ENCODE results near the gene MATN3. TPM values are rescaled to one million over a fixed set of nuclear protein-coding genes. Genes with fewer than 3 reads are reported as not detected.

Gene MATN3
- total and polyA plus RNA-seq, 2 of the 8 experiments (the other 6 are each of a cell fraction or from before 2014, with no cell fraction given), result 3.0 to 9.9 TPM

DNA sequence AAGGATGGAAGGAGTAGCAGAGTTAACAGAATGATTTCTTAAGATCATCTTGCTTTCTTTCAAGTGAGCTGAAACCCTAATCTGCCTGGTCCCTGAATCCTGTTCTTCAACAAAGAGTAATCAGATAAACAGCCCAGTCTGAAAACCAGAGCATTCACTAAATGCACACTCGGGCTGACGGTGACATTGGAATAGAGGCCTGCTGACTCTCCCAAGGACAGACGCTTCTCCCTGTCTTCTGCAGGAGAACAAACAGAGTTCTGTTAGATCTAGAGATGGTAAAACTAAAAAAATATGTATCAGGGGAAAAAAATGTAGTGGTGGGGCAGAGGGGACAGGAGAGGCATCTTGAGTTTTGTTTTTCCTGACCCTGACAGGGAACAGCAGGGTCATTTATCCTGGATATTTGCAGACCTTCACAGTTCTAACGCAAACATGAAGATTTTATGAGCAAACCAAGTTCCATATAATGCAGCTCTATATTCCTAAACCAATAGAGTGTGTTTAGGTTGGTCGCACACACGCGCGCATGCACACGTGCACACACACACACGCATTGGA, 7.3 kb downstream of the MATN3 start (continued):
- TF ChIP-seq, protein P1, sequence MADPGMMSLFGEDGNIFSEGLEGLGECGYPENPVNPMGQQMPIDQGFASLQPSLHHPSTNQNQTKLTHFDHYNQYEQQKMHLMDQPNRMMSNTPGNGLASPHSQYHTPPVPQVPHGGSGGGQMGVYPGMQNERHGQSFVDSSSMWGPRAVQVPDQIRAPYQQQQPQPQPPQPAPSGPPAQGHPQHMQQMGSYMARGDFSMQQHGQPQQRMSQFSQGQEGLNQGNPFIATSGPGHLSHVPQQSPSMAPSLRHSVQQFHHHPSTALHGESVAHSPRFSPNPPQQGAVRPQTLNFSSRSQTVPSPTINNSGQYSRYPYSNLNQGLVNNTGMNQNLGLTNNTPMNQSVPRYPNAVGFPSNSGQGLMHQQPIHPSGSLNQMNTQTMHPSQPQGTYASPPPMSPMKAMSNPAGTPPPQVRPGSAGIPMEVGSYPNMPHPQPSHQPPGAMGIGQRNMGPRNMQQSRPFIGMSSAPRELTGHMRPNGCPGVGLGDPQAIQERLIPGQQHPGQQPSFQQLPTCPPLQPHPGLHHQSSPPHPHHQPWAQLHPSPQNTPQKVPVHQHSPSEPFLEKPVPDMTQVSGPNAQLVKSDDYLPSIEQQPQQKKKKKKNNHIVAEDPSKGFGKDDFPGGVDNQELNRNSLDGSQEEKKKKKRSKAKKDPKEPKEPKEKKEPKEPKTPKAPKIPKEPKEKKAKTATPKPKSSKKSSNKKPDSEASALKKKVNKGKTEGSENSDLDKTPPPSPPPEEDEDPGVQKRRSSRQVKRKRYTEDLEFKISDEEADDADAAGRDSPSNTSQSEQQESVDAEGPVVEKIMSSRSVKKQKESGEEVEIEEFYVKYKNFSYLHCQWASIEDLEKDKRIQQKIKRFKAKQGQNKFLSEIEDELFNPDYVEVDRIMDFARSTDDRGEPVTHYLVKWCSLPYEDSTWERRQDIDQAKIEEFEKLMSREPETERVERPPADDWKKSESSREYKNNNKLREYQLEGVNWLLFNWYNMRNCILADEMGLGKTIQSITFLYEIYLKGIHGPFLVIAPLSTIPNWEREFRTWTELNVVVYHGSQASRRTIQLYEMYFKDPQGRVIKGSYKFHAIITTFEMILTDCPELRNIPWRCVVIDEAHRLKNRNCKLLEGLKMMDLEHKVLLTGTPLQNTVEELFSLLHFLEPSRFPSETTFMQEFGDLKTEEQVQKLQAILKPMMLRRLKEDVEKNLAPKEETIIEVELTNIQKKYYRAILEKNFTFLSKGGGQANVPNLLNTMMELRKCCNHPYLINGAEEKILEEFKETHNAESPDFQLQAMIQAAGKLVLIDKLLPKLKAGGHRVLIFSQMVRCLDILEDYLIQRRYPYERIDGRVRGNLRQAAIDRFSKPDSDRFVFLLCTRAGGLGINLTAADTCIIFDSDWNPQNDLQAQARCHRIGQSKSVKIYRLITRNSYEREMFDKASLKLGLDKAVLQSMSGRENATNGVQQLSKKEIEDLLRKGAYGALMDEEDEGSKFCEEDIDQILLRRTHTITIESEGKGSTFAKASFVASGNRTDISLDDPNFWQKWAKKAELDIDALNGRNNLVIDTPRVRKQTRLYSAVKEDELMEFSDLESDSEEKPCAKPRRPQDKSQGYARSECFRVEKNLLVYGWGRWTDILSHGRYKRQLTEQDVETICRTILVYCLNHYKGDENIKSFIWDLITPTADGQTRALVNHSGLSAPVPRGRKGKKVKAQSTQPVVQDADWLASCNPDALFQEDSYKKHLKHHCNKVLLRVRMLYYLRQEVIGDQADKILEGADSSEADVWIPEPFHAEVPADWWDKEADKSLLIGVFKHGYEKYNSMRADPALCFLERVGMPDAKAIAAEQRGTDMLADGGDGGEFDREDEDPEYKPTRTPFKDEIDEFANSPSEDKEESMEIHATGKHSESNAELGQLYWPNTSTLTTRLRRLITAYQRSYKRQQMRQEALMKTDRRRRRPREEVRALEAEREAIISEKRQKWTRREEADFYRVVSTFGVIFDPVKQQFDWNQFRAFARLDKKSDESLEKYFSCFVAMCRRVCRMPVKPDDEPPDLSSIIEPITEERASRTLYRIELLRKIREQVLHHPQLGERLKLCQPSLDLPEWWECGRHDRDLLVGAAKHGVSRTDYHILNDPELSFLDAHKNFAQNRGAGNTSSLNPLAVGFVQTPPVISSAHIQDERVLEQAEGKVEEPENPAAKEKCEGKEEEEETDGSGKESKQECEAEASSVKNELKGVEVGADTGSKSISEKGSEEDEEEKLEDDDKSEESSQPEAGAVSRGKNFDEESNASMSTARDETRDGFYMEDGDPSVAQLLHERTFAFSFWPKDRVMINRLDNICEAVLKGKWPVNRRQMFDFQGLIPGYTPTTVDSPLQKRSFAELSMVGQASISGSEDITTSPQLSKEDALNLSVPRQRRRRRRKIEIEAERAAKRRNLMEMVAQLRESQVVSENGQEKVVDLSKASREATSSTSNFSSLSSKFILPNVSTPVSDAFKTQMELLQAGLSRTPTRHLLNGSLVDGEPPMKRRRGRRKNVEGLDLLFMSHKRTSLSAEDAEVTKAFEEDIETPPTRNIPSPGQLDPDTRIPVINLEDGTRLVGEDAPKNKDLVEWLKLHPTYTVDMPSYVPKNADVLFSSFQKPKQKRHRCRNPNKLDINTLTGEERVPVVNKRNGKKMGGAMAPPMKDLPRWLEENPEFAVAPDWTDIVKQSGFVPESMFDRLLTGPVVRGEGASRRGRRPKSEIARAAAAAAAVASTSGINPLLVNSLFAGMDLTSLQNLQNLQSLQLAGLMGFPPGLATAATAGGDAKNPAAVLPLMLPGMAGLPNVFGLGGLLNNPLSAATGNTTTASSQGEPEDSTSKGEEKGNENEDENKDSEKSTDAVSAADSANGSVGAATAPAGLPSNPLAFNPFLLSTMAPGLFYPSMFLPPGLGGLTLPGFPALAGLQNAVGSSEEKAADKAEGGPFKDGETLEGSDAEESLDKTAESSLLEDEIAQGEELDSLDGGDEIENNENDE (IDR thresholded peaks at IDR 0.05; ENCODE audit: insufficient replicate concordance, low read length), result no peak
- no peak for TF ChIP-seq CBX5 (IDR thresholded peaks at IDR 0.05; ENCODE audit: low read depth, low read length)
- no peak for TF ChIP-seq CHD1 (IDR thresholded peaks at IDR 0.05; ENCODE audit: low read depth, low read length)
- TF ChIP-seq, protein P2, sequence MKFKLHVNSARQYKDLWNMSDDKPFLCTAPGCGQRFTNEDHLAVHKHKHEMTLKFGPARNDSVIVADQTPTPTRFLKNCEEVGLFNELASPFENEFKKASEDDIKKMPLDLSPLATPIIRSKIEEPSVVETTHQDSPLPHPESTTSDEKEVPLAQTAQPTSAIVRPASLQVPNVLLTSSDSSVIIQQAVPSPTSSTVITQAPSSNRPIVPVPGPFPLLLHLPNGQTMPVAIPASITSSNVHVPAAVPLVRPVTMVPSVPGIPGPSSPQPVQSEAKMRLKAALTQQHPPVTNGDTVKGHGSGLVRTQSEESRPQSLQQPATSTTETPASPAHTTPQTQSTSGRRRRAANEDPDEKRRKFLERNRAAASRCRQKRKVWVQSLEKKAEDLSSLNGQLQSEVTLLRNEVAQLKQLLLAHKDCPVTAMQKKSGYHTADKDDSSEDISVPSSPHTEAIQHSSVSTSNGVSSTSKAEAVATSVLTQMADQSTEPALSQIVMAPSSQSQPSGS (IDR thresholded peaks at IDR 0.05; ENCODE audit: low read length), result no peak
- no peak for TF ChIP-seq GABPA (IDR thresholded peaks at IDR 0.05; ENCODE audit: borderline replicate concordance, insufficient read depth, low read length)
- TF ChIP-seq PHF8 (conservative IDR thresholded peaks at IDR 0.05; ENCODE audit: low read depth, low read length), result no peak
- no peak for TF ChIP-seq RBBP5 (IDR thresholded peaks at IDR 0.05; ENCODE audit: borderline replicate concordance, low read depth, low read length)
- TF ChIP-seq EZH2 (IDR thresholded peaks at IDR 0.05; ENCODE audit: low read depth, low read length, severe bottlenecking), result no peak

Data from H1 (cell line).